ENCODE measurements around the gene SKP2.
A peak's percentile ranks its signal among the peaks of the same experiment; 100 is the strongest.
"Not testable (repeated sequence)": the region's sequence is repeated elsewhere in the genome, so short reads cannot be mapped to it uniquely, and the experiment has no call there.

SKP2 gene

DNA sequence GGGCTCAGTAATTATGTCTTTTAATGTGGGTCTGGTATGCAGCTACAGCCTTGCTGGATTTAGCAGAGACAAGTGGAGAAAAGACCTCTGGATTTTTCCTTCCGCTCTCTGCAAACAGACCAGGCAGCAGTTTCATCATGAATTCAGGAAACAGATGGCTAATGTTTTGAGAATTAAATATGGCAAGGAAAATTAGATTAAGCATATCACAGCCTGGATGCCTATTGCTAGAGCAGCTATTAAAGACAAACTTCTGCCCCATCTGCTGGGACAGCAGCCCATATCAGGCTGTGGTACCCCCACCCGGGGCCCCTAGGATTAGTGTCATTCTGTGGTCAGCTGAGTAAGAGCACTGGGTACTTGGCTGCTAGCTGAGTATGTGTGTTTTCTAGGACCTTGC lies 6.2 kb downstream of the SKP2 start:
- DNase-seq: no peak

DNA sequence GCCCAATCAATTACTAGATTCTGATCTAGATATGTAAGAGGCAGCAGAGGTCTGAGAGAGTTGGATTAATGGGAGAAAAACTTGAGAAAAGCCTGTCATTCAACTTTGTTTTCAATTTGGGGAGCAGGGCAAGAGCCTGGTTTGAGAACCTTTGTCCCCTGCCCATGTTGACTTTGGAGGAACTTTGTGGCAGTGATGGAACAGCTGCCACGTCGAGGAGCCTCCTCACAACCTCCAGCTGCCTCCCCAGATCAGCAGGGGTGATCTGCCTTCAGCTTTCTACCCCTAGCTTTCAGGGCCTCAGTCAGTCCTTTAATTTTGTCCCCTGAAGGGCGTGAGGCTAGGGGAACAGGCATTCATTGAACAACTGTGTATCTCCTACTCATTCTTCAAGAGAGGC lies 8.7 kb downstream of the SKP2 start:
- no peak for DNase-seq

DNA sequence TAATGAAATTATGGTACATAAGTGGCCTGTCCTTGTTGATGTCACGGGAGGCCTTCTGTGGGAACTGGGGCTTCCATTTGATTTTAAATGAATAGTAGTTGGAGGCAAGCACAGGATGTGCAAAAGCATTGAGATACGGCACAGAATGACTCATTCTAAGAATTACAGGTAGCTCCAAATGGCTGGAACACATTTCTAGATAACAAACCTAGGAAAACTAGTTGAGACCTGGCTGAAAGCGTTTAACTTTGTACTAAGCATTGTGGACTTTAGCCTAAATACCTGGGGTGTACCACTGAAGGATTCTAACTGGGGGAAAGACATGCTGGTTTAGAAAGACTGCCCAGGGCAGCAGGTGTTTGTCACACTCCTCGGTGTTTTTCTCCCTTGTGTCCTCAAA lies 9.4 kb downstream of the SKP2 start:
- DNase-seq: no peak

DNA sequence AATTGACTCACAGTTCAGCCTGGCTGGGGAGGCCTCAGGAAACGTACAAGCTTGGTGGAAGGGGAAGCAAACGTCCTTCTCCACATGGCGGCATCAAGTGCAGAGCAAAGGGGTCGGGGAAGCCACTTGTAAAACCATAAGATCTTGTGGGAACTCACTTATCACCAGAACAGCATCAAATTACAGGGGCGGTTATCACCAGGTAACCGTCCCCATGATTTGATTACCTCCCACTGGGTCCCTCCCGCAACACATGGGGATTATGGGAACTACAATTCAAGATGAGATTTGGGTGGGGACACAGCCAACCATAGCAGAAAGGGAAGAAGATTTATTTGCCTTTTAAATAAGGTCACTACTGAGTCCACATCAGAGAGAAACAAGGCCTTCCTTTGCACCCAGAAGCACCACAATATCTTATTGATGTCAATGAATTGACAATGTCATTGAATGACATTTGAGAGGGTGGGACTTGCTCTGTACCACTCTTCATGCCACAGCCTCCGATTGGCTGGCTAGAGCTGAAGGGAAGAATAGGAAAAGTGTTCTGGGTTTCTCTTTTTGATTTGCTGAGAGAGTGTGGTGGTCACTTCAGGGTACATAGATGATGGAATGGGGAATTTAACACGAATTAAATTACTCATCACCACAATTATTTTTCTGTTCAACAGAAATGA lies 11.0 kb downstream of the SKP2 start:
- DNase-seq: no peak

DNA sequence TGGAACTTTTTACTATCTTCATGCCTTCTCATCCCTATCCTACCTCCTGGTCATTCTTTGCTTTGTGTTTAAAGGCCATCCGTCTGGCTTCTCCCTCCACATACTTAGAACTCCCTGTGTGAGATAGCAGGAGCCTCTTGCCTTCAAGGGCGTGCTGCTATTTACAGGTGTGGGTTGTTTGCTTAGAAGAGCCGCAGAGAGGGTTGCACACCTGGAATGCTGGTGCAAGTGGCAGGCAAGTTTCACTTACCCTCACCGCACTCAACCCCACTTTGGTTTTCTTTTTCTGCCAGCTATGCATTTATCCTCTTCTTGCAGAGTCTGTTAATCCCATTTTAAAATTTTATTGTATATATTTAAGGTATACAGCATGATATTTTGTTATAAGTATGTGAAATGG lies 12.6 kb downstream of the SKP2 start:
- no peak for DNase-seq

DNA sequence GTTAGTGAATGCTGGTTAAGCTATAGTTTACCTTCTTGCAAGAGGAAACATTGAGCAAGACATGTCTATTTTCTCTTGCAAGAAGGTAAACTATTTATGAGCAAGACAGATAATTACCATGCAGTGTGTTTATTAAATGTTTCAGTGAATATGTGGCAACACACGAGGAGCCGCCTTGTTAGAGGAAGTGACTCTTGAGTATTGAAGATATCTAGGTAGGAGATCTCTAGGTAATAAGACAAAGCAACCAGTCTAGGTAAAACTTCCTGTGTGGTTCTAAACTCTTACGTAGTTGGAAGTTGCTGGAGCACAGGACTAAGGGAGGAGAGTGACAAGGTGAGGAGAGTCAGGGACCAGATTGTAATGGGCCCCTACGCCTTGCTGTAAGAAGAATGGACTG lies 16.8 kb downstream of the SKP2 start:
- DNase-seq: no peak

DNA sequence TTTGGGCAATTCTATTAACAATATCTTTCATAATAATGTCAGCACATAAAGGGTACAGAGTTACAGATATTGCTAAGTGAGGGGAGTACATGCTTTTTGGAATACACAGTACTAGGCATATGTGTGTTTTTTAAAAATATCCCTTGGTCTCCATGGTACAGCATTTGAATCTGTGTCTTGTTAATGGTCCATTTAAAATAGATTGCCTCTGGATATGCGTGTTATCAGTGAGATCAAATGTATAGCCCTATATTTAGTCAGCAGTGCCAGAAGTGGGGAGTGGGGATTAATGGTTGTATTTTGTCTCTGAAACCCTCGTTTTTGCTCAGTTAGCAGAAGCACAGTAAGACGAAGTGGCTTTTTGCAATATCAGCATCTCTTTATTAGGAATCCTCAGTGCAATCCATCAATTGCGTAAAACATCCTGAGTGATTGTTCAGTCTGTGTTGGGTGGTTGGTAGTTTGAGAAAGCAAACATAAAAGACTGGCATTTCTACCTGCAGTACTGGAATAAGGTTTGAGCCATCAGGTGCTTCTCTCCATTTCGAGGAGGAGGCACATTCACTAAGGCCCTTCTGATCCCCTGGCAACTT lies 19.0 kb downstream of the SKP2 start:
- DNase-seq: no peak

DNA sequence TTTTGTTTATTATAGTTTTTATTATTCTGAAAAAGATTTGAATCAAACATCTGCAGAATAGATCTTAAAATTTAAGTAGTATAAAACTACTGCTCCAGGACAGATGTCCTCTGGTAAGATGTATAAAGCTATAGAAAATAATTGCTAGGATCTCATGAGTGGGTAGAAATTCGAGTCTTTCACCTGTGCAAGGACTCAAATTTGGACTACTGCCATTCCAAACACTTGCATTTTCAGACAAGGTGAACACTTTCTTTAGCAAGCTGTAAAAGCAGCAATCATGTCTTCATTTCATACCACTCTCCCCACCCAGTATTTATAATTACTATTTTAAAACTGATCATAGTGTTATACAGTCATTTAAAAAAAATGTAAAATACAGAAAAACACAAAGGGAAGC lies 20.7 kb downstream of the SKP2 start:
- no peak for DNase-seq

DNA sequence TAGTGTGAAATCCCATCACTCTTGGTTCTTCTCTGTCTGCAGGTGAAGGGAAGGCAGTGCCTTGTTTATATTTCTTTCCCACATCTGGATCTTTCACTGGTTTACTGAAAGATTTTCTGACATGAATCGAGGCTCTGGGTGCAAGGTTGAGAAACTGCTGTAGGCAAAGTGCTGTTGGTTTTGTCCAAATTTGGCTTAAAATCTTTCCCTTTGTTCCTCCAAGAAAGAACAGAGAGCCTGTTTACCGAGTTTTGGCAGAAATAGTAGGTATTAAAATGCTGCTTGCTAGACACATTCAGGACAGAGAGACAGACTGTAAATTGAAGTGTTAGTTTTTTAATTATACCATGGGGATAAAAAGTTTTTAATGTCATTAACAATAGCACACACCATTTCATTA lies 21.5 kb downstream of the SKP2 start:
- no peak for DNase-seq

DNA sequence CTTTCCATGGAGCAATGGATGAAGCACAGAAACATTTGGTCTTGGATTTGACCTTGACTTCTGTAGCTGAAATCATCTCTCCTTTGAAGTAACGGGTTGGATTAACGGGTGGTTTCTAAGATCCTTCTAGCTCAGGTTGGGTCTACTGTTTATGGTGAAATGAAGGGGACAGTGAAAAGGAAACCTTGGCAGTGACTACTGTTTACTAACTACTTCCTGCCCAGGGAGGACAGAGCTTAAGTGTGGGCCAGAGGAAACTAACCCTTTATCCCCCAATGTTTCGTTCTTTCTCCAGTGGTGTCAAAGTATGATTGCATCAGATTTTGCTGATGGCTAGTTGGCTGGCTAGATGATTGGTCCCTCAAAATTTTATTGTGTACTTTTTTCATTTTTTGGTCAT lies 22.2 kb downstream of the SKP2 start:
- DNase-seq: no peak

DNA sequence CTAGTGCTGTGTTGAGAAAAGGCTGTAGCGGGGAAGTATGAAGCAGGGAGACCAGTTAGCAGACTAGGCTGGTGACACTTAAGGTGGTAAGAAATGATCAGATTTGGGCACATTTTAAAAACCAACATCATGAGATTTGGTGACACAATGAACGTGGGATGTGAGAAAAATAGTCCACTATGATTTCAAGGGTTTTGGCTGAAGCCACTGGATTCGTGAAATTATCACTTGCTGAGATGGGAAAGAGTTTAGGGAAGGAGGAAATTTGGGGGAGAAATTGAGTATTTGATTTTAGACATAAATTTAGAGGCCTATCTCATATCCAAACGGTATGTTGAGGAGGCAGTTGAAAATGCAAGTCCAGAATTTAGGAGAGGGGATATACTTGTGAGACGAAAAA lies 23.1 kb downstream of the SKP2 start:
- no peak for DNase-seq

DNA sequence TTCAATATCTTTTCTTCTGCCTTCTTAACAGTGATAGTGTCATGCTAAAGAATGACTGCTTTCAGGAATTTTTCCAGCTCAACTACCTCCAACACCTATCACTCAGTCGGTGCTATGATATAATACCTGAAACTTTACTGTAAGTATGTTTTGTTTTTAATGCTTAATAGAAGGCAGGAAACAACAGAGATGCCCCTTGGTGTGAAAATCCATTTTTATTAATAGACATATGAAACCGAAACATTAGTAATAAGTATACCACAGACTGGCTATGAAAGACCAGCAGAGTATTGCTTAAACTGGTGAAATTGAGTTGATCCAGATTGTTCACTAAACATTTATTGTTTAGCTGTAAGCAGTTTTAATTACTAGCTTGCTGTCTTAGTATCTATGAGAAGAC lies 25.2 kb downstream of the SKP2 start:
- no peak for DNase-seq

DNA sequence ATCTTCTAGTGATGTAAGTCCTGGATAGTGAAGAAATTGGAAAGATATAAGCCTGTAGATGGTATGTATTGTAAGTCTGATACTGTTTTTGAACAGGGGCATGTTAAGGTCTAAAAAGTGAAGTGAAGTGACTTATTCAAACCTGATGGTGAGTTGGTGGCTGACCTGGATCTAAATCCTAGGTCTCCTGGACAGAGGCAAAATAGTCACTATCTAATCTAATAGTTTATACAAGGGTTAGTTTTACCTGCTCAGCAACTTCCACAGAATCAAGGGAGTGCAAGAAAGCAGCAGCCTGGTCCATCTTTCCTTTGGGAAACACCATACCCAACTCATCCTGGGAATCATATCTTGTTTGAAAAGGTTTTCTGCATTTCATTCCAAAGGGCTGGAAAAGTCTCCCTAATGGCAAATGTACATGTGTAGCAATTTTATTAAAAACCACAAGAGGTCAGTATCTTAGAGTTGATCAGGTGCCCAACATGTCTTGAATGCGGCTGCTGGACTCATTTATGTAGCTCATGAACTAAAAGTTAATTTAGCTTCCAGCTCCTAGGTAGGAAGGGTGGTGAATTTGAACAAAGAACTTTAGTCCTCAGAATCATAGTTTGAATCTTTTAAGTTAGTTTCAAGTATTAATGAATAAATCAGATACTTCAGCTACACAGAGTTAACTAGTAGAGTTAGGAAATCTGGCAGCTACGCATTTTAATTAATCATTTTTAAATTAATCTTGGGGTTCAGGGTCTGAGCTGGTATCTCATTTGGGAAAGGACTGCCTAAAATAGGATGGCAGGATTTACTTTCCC lies 26.0 kb downstream of the SKP2 start:
- DNase-seq: peak; percentile 13

DNA sequence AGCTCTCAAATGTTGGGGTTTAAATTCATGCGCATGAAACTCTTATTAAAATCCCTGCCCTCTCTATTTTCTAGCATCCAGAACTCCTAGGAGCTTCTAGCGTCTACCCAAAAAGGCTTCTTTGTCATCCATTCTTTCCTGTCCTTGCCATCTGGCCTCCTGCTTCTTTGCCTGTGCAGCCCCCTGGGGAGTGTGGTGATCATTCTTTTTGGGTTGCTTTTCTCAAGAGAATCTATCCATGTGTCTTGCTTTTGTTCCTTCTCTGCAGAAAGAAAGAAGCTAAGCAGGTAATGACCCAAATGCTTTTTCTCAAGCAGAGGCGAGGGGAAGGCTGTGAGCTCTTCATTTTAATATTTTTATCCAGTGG lies 26.6 kb downstream of the SKP2 start:
- DNase-seq: no peak

DNA sequence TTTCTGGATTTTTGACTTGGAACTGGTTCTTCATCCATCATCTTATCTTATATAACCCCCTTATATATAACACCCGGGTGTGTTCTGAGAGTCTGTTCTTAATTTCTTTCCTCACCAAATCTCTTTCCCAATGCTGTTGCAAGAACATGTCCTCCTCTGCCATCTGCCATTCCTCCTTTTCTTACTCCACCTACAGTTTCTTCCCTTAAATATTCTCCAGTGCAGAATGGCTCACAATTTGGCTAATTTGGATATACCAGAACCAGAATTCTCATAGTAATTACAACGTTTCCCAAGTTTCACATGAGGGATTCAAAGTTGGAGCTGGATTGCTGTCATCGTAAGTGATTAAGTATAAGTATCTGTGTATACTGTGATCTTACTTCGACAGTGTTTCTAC lies 28.0 kb downstream of the SKP2 start:
- no peak for DNase-seq

DNA sequence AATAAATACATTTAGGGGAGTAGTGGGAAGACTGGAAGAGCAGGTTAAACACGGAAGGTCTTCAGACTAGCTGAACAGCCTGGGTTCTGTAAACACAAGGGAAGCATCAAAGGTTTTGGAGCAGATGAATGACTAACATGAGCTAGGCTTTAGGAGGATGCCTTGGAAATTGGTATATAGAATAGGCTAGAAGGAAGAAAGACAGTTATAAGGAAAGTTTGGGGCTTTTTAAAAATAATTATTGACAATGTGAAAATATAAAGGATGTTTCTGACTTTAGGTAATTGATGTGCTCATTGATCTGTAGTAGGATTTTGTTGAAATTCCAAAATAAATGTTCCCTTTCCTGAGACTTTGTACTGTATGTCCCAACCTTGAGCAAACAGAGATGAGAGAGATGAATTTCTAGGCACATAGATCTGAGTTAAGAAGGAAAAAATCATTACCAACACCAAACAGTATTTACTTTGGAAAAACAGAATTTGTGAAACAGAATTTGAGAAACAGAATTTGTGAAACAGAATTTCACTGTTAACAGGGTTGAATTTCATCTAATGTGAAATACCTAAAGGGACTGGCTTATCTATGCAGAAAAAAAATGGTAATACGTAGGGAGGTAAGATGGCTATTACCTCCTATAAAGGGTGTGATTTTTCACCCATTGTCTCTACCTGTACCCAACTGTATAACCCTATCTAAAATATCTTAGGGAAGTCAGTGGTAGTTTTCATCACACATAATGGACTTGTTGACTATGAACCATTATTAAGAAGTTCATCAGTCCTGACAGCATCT lies 28.8 kb downstream of the SKP2 start:
- no peak for DNase-seq

DNA sequence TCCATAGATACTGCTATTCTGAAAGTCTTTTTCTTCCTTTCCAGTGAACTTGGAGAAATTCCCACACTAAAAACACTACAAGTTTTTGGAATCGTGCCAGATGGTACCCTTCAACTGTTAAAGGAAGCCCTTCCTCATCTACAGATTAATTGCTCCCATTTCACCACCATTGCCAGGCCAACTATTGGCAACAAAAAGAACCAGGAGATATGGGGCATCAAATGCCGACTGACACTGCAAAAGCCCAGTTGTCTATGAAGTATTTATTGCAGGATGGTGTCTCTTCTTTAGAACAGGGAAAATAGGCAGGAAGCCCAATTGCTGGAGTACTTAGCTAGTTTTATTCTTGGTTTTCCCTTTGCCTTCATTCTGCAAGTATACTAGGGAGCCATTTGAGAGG lies 29.9 kb downstream of the SKP2 start:
- no peak for DNase-seq

DNA sequence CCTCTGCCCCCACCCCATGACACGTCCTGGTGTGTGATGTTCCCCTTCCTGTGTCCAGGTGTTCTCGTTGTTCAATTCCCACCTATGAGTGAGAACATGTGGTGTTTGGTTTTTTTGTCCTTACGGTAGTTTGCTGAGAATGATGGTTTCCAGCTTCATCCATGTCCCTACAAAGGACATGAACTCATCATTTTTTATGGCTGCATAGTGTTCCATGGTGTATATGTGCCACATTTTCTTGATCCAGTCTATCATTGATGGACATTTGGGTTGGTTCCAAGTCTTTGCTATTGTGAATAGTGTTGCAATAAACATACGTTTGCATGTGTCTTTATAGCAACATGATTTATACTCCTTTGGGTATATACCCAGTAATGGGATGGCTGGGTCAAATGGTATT lies 32.5 kb downstream of the SKP2 start:
- not testable (repeated sequence) for DNase-seq

DNA sequence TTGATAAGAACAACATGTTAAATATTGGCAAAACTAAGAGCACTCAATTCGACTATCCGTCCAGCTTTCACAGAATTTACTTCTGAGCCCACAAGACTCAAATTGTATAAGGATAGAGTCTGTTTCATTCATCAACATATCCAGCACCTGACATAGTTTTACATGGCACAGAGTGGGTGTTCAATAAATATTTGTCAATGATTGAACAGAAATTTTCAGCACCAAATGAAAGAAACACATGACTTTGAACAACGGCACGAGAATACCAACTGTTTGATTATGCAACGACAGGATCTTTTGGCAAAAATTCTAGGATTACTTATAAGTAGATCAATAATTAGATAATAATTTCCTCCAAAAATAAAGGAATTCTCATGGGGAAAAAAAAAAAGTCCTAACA lies 41.8 kb downstream of the SKP2 start:
- no peak for DNase-seq

DNA sequence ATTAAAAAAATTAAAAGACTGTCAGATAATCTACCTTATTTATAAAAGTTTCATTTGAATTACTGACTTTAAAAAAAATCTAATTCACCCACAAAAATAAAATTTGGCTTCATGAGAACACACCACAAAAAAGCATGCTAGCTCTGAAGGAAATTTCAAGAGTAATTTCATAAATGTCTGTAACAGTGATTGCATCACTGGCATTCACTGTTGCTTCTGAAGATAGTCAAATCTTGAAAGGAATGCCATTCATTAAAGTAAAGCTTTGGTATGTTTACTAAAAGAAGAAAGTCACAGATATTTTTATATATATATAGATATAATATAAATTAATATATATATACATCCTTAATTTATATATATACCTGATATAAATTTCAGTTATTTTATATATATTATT lies 46.4 kb downstream of the SKP2 start:
- DNase-seq: no peak

DNA sequence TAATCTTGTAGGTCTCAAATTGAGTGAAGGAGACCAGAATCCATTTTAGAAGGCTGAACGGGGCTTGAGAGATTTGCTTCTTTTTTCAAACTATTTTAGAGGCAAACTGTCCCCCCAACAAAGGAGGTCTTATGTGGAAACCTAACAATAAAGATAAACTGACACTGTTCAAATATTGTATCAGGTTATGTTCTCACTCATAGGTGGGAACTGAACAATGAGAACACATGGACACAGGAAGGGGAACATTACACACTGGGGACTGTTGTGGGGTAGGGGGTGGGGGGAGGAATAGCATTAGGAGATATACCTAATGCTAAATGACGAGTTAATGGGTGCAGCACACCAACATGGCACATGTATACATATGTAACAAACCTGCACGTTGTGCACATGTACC lies 46.9 kb downstream of the SKP2 start:
- not testable (repeated sequence) for DNase-seq

DNA sequence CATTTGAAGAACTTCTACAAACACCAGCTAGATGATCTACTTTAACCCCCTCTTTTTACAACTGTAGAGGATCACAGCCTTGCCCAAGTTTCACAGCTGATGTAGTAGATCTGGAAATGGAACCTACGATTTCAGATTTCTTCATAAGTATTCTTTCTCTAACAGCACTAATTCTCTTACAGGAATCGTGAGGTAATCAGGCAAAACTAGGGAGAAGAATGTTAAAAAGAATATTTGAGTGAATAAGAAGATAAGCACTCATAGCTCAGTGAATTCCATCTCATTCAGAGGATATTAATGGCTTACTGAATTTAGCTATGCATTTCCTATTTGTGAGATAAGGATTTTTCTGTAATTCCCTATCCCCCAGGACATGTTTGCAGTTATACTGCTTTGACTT lies 47.7 kb downstream of the SKP2 start:
- DNase-seq: no peak

DNA sequence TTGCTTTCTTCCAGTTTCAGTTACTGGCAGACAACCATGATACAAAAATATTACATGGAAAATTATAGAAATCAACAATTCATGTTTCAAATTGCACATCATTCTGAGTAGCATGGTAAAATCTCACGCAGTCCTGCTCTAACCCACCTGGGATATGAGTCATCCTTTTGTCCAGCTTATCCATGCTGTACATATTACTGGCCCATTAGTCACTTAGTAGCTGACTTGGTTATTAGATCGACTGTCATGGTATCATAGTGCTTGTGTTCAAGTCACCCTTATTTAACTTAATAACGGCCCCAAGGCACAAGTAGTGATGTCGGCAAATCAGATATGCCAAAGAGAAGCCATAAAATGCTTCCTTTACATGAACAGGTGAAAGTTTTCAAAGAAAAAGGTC lies 48.6 kb downstream of the SKP2 start:
- DNase-seq: no peak

DNA sequence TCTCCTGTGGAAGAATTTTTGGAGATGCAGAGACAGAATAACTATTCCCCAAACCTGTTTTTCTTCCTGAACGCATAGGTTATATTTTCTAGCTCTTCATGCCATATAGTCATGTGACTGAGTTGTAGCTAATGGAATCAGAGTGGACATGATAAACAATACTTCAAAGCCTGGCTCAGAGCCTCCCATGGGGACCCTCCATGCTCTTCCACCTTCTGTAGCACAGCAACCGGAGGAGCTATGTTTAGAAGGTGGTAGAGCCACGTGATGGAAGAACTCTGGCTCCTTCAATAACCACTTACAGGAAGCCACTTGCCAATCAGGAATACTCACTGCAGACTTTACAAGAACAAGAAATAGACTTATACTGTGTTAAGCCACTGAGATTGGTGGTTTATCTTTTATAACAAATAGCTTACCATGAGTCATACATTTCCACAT lies 50.6 kb downstream of the SKP2 start:
- no peak for DNase-seq

Measured in NCI-H345 (cell line).